Globus pallidus (tissue), 1 donor: Measurements from ENCODE around the gene EHMT2.
"Not testable (repeated sequence)": the region's sequence is repeated elsewhere in the genome, so short reads cannot be mapped to it uniquely, and the experiment has no call there.

Experiments used
- DNase-seq: peaks from one replicate; pipeline ENCODE4 v3.0.0-alpha.2; 2015; ENCODE audit warnings: low spot score

Gene EHMT2

GRCh38 chr6:31838114-31838553, 59.4 kb downstream of the EHMT2 start:
- DNase-seq = not testable (repeated sequence)

- no peak for DNase-seq
Measured at GRCh38 chr6:31837369-31838113, 60.0 kb downstream of the EHMT2 start.

GRCh38 chr6:31836474-31837368, 60.8 kb downstream of the EHMT2 start:
- no peak for DNase-seq

GRCh38 chr6:31836047-31836473, 61.4 kb downstream of the EHMT2 start:
- DNase-seq = no peak

- DNase-seq = peak; percentile 91
Measured at GRCh38 chr6:31834367-31835250, 62.9 kb downstream of the EHMT2 start.

- DNase-seq = no peak
Measured at GRCh38 chr6:31831350-31832215, 65.9 kb downstream of the EHMT2 start.

GRCh38 chr6:31830886-31831335, 66.6 kb downstream of the EHMT2 start:
- DNase-seq = peak; percentile 73
